Activated naive CD8-positive, alpha-beta T cell treated with anti-CD3 and anti-CD28 coated beads, Interleukin-2, amount 50 U/mL, for 24 hours (primary cell): ENCODE measurements around the gene KIF27.
"Not testable (repeated sequence)": the region's sequence is repeated elsewhere in the genome, so short reads cannot be mapped to it uniquely, and the experiment has no call there.

ENCODE experiments used
- ATAC-seq: fragments of 150-1000 bp; cut with Tn5 transposase; one replicate; pipeline ENCODE4 v1.10.0; 2021
- DNase-seq: peaks from one replicate; pipeline ENCODE4 v3.0.0; 2021
- H3K27ac Mint-ChIP-seq: one replicate; pipeline ENCODE4 v1.8.0; 2021; ENCODE audit warnings: mild to moderate bottlenecking, mixed read lengths
- H3K27me3 Mint-ChIP-seq: one replicate; pipeline ENCODE4 v1.8.0; 2021; ENCODE audit warnings: mixed read lengths
- H3K36me3 Mint-ChIP-seq: one replicate; pipeline ENCODE4 v1.8.0; 2021; ENCODE audit warnings: low read depth, mixed read lengths
- H3K4me1 Mint-ChIP-seq: one replicate; pipeline ENCODE4 v1.8.0; 2021; ENCODE audit warnings: mixed read lengths
- H3K4me3 Mint-ChIP-seq: one replicate; pipeline ENCODE4 v1.8.0; 2021; ENCODE audit warnings: mild to moderate bottlenecking, moderate library complexity, mixed read lengths
- H3K9me3 Mint-ChIP-seq: one replicate; pipeline ENCODE4 v1.8.0; 2021; ENCODE audit warnings: mixed read lengths

Gene KIF27

DNA sequence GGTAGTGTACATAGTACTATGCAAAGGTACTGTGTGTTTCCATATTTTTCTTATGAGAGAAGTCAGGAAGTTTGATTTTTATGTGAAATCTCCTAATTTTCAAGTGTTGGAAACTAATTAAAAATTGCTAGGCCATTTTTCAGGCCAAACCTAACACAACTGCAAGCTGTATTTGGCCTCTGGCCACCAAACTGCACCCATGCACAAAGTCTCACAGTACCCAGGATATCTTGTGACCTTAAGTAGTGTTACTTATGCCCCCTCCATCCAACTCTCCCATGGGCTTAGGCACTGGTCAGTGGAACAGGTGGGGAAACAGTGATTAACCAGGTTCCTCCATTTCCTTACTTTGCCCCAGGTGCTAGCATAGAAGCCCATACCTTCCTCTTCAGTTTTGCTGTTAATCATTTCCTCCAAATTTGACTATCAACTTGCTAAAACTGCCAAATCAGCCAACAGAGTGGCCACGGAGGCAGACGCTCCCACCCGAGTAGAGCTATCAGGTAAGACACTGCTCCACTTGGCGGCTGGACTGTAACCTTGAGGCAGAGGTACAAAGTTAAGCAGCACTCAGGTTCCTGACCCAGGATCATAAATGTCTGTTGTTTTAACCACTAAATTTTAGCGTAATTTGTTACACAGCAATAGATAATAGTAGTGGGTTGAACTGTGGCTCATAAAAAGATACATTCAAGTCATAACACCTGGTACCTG lies 19.5 kb upstream of the KIF27 start:
- no peaks in the 10 kb centered on the region for H3K9me3 Mint-ChIP-seq
- H3K27me3 Mint-ChIP-seq, result no peaks in the 10 kb centered on the region
- no peak overlapping the region for H3K4me3 Mint-ChIP-seq
- H3K36me3 Mint-ChIP-seq, result peaks cover 27% of the 10 kb centered on the region
- no peak for DNase-seq
- no peaks in the 10 kb centered on the region for H3K4me1 Mint-ChIP-seq
- ATAC-seq, result no peak
- no peak overlapping the region for H3K27ac Mint-ChIP-seq

- DNase-seq, result no peak
- H3K27me3 Mint-ChIP-seq, result no peaks in the 10 kb centered on the region
- peak; percentile 36 for ATAC-seq
- H3K4me3 Mint-ChIP-seq, result no peak overlapping the region
- no peak overlapping the region for H3K27ac Mint-ChIP-seq
- H3K4me1 Mint-ChIP-seq, result no peaks in the 10 kb centered on the region
- peaks cover 15% of the 10 kb centered on the region for H3K36me3 Mint-ChIP-seq
- no peaks in the 10 kb centered on the region for H3K9me3 Mint-ChIP-seq
Measured at GRCh38 chr9:83937861-83938455, 16.7 kb upstream of the KIF27 start.

GRCh38 chr9:83936523-83936922 lies 15.3 kb upstream of the KIF27 start:
- DNase-seq, result no peak
- H3K4me1 Mint-ChIP-seq, result peaks cover 6% of the 10 kb centered on the region
- no peak for ATAC-seq
- no peaks in the 10 kb centered on the region for H3K27me3 Mint-ChIP-seq
- no peaks in the 10 kb centered on the region for H3K9me3 Mint-ChIP-seq
- H3K27ac Mint-ChIP-seq, result no peak overlapping the region
- no peak overlapping the region for H3K4me3 Mint-ChIP-seq
- peaks cover 8% of the 10 kb centered on the region for H3K36me3 Mint-ChIP-seq

DNA sequence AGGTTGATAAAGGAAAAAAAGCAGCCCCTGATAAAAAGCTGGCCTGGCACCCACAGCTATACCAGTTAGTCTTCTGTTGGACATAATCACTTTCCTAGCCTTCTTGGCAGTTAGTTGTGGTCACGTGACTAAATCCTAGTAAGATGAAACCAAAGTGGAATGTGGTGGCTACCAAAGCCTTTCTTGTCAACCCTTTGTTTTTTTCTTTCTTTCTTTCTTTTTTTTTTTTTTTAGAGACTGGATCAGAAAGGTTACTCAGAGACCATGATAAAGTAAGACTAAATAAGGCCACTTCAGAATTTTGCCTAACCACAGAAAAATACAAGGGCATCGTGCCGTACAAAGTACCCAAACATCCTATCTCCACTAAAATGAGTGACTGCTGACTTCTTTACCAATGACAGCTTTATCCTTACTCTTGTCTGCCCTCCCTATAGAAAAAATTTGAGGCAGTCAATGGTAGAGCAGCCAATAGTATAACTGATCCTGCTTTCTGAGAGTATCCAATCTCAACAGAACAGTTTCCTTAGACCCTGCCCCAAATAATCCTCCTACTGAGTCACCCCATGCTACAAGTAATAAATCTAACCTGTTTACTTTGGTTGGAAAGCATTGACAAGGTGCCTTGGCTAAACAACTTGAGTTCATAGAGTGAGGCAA lies 14.2 kb upstream of the KIF27 start:
- DNase-seq, result no peak
- Mint-ChIP-seq H3K27me3 (no peaks in the 10 kb centered on the region), H3K9me3 (no peaks in the 10 kb centered on the region), H3K4me3 (no peak overlapping the region), H3K36me3 (peaks cover 8% of the 10 kb centered on the region), H3K27ac (no peak overlapping the region), H3K4me1 (peaks cover 6% of the 10 kb centered on the region)
- ATAC-seq, result no peak

GRCh38 chr9:83934569-83935275 lies 13.5 kb upstream of the KIF27 start:
- Mint-ChIP-seq H3K27ac (no peak overlapping the region), H3K27me3 (no peaks in the 10 kb centered on the region), H3K4me1 (peaks cover 6% of the 10 kb centered on the region), H3K9me3 (no peaks in the 10 kb centered on the region), H3K4me3 (no peak overlapping the region), H3K36me3 (peaks cover 8% of the 10 kb centered on the region)
- no peak for DNase-seq
- ATAC-seq, result no peak

- ATAC-seq, result no peak
- H3K9me3 Mint-ChIP-seq, result no peaks in the 10 kb centered on the region
- no peak overlapping the region for H3K4me3 Mint-ChIP-seq
- no peaks in the 10 kb centered on the region for H3K27me3 Mint-ChIP-seq
- H3K27ac Mint-ChIP-seq, result no peak overlapping the region
- H3K36me3 Mint-ChIP-seq, result peaks cover 3% of the 10 kb centered on the region
- H3K4me1 Mint-ChIP-seq, result peaks cover 6% of the 10 kb centered on the region
- DNase-seq, result no peak
Measured at GRCh38 chr9:83933790-83934189, 12.6 kb upstream of the KIF27 start.

DNA sequence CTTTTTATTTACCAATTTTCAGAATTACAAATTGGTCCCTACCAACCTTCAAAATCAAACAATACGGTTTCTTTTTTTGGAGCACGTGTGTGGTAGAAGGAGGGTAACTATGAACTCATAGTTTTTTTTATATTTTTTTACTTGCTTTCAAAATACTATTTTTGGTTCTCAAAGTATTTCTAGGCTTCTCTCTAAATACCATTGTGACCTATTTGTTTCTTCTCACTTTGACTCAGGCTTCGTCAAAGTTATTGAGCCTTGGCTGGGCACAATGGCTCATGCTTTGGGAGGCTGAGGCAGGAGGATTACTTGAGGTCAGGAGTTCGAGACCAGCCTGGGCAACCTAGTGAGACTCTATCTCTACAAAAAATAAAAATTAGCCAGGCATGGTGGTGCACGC lies 11.6 kb upstream of the KIF27 start:
- Mint-ChIP-seq H3K4me1 (peaks cover 6% of the 10 kb centered on the region), H3K27me3 (no peaks in the 10 kb centered on the region), H3K4me3 (no peak overlapping the region), H3K36me3 (no peaks in the 10 kb centered on the region), H3K27ac (no peak overlapping the region), H3K9me3 (no peaks in the 10 kb centered on the region)
- DNase-seq, result no peak
- ATAC-seq, result no peak

- H3K27me3 Mint-ChIP-seq, result no peaks in the 10 kb centered on the region
- H3K4me1 Mint-ChIP-seq, result peaks cover 6% of the 10 kb centered on the region
- no peak overlapping the region for H3K27ac Mint-ChIP-seq
- no peaks in the 10 kb centered on the region for H3K36me3 Mint-ChIP-seq
- H3K4me3 Mint-ChIP-seq, result no peak overlapping the region
- no peaks in the 10 kb centered on the region for H3K9me3 Mint-ChIP-seq
- ATAC-seq (no peak), DNase-seq (no peak)
Measured at GRCh38 chr9:83932011-83932410, 10.8 kb upstream of the KIF27 start.

DNA sequence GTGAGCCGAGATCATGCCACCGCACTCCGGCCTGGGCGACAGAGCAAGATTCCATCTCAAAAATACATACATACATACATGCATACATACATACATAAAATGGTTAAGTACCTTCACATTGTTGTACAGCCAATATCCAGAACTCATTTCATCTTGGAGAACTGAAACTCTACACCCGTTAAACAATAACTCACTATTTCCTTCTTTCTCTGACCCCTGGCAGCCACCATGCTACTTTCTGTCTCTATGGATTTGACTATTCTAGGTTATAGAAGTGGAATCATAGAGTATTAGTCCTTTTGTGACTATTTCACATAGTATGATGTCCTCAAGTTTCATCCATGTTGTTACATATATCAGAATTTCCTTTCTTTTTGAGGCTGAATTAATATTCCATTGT lies 9.6 kb upstream of the KIF27 start:
- no peaks in the 10 kb centered on the region for H3K36me3 Mint-ChIP-seq
- peaks cover 6% of the 10 kb centered on the region for H3K4me1 Mint-ChIP-seq
- H3K27ac Mint-ChIP-seq, result no peak overlapping the region
- no peak overlapping the region for H3K4me3 Mint-ChIP-seq
- no peak for ATAC-seq
- DNase-seq, result no peak
- H3K9me3 Mint-ChIP-seq, result no peaks in the 10 kb centered on the region
- no peaks in the 10 kb centered on the region for H3K27me3 Mint-ChIP-seq

DNA sequence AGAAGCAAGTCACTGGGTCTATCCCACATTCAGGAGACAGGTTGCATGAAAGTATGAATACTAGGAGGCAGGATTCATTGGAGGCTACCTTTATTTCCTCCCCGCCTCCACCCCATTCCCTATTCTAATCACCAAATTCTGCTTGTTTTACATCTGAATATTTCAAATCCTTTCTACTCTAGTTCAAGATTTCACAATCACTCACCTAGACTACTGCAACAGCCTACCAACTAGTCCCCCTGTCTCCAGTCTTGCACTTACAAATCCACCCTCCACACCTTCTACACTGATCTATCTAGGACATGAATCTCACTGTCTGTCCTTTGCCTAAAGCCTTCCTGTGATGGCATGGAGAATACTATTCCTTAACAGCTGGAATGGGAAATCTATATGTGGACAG lies 6.4 kb upstream of the KIF27 start:
- Mint-ChIP-seq H3K36me3 (no peaks in the 10 kb centered on the region), H3K4me1 (peaks cover 6% of the 10 kb centered on the region), H3K4me3 (no peak overlapping the region), H3K27ac (no peak overlapping the region), H3K27me3 (no peaks in the 10 kb centered on the region), H3K9me3 (no peaks in the 10 kb centered on the region)
- ATAC-seq, result no peak
- no peak for DNase-seq

DNA sequence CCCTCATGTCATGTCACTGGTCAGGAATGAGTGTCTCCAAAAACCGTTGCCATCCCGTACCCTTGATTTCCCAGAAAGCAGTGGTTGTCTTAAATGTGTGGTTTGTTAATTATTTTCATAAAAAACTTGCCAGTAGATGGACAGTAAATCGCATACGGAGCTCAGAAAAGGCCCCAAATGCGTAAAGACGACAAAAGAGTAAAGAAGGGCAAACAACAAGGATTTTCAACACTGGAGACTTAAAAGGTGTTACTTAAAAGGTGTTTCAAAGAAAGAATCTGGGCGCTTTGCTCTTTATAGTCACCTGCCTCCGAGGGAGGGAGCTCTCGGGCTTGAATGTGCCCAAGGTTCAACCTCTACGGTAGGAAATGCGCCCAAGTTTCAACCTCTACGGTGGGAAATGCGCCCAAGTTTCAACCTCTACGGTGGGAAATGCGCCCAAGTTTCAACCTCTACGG lies 734 bp downstream of the KIF27 start:
- Mint-ChIP-seq H3K4me3 (peak overlapping the region; percentile 84), H3K27ac (peak overlapping the region; percentile 88), H3K9me3 (no peaks in the 10 kb centered on the region), H3K36me3 (no peaks in the 10 kb centered on the region), H3K27me3 (no peaks in the 10 kb centered on the region), H3K4me1 (peaks cover 18% of the 10 kb centered on the region)
- DNase-seq (no peak), ATAC-seq (no peak)

DNA sequence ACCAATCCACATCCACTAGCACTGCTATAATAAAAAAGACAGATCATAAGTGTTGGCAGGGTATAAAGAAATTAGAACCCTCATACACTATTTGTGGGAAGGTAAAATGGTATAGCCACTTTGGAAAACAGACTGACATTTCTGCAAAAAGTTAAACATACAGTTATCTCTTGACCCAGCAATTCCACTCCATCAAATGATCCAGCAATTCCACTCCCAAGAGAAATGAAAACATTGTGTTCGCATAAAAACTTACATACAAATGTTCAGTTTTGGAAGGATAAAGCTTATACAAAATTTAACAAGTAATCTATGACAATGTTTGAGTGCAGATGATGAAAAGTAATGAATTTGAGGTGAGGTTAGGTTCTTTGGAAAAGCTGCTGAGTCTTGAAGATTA lies 2.1 kb downstream of the KIF27 start:
- no peak overlapping the region for H3K4me3 Mint-ChIP-seq
- ATAC-seq, result no peak
- H3K27me3 Mint-ChIP-seq, result no peaks in the 10 kb centered on the region
- no peak for DNase-seq
- no peak overlapping the region for H3K27ac Mint-ChIP-seq
- H3K4me1 Mint-ChIP-seq, result peaks cover 18% of the 10 kb centered on the region
- no peaks in the 10 kb centered on the region for H3K9me3 Mint-ChIP-seq
- no peaks in the 10 kb centered on the region for H3K36me3 Mint-ChIP-seq

- H3K4me3 Mint-ChIP-seq, DNase-seq, H3K27ac Mint-ChIP-seq, H3K36me3 Mint-ChIP-seq, H3K4me1 Mint-ChIP-seq, H3K9me3 Mint-ChIP-seq, H3K27me3 Mint-ChIP-seq: not testable (repeated sequence)
- ATAC-seq, result peak; percentile 46
Measured at GRCh38 chr9:83912194-83912593, 9.0 kb downstream of the KIF27 start.

DNA sequence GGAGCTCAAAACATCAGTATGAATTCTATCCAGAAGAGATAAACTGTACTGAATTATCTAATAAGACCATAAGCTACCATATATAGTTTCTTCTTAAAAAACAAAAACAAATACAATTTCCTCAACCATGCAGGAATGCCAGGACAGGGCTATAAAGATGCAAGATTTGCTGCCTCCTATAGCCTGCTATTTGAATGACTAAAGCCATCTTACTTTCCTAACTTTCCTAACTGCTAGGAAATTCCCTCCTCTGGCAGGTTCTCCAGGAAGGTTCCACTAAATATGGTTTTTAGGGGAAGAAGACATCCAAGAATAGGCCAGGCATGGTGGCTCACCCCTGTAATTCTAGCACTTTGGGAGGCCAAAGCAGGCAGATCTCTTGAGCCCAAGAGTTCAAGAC lies 15.1 kb downstream of the KIF27 start:
- DNase-seq (no peak), ATAC-seq (no peak)
- H3K4me1 Mint-ChIP-seq, result no peaks in the 10 kb centered on the region
- no peaks in the 10 kb centered on the region for H3K36me3 Mint-ChIP-seq
- H3K9me3 Mint-ChIP-seq, result no peaks in the 10 kb centered on the region
- H3K4me3 Mint-ChIP-seq, result no peak overlapping the region
- no peaks in the 10 kb centered on the region for H3K27me3 Mint-ChIP-seq
- no peak overlapping the region for H3K27ac Mint-ChIP-seq

- not testable (repeated sequence) for H3K4me3 Mint-ChIP-seq, DNase-seq, H3K36me3 Mint-ChIP-seq, ATAC-seq, H3K4me1 Mint-ChIP-seq, H3K27ac Mint-ChIP-seq, H3K27me3 Mint-ChIP-seq, H3K9me3 Mint-ChIP-seq
Measured at GRCh38 chr9:83900615-83901014, 20.6 kb downstream of the KIF27 start.
